GM12873 (cell line): ENCODE results near the gene CBX1.

Source experiments
- CTCF ChIP-seq: IDR thresholded peaks from 2 replicates; pipeline ENCODE4 v1.5.1; 2012; ENCODE audit warnings: low read depth, mild to moderate bottlenecking, moderate library complexity, low read length, control low read depth; ENCODE audit not compliant: insufficient read depth; ENCODE audit errors: missing control alignments

CBX1 gene

GRCh38 chr17:48144231-48144630 lies 43.0 kb upstream of the CBX1 start:
- no peak for TF ChIP-seq CTCF

- no peak for TF ChIP-seq CTCF
These were observed 42.4 kb upstream of the CBX1 start for GRCh38 chr17:48143629-48144028.

- TF ChIP-seq CTCF = no peak
These were observed 38.7 kb upstream of the CBX1 start for GRCh38 chr17:48139944-48140343.

- TF ChIP-seq CTCF = no peak
These were observed 36.4 kb upstream of the CBX1 start for GRCh38 chr17:48137656-48138055.

- TF ChIP-seq CTCF = peak; percentile 49
These were observed 33.7 kb upstream of the CBX1 start for GRCh38 chr17:48134912-48135480.

GRCh38 chr17:48132385-48132784 lies 31.1 kb upstream of the CBX1 start:
- no peak for TF ChIP-seq CTCF

GRCh38 chr17:48131216-48131824 lies 30.0 kb upstream of the CBX1 start:
- peak; percentile 87 for TF ChIP-seq CTCF
